ENCODE measurements around the gene ACKR2. TPM values are rescaled to one million over a fixed set of nuclear protein-coding genes. Genes with fewer than 3 reads are reported as not detected.
"Not testable (repeated sequence)": the region's sequence is repeated elsewhere in the genome, so short reads cannot be mapped to it uniquely, and the experiment has no call there.

ACKR2 gene
- total RNA-seq, 1 experiment from 2014 or later = 0.28 TPM

GRCh38 chr3:42810706-42811105 lies 1.5 kb downstream of the ACKR2 start:
- H3K36me3 Mint-ChIP-seq; POLR2A ChIA-PET; H3K4me3 Mint-ChIP-seq; H3K9me3 Mint-ChIP-seq; H3K4me1 Mint-ChIP-seq; H3K27ac Mint-ChIP-seq; CTCF ChIA-PET; ATAC-seq; DNase-seq (ENCODE audit: low spot score): not testable (repeated sequence)
- H3K27me3 Mint-ChIP-seq (ENCODE audit: low read depth) = peaks cover 10% of the 10 kb centered on the region

- POLR2A ChIA-PET; H3K4me1 Mint-ChIP-seq; ATAC-seq; H3K4me3 Mint-ChIP-seq; H3K27me3 Mint-ChIP-seq (ENCODE audit: low read depth); CTCF ChIA-PET; H3K36me3 Mint-ChIP-seq; H3K9me3 Mint-ChIP-seq: not testable (repeated sequence)
- peak overlapping the region; percentile 47; the same call in 1 of the 2 replicates for H3K27ac Mint-ChIP-seq
- DNase-seq (ENCODE audit: low spot score) = peak; percentile 15
These were observed 2.1 kb downstream of the ACKR2 start for GRCh38 chr3:42811118-42811883.

GRCh38 chr3:42814246-42814645 lies 5.0 kb downstream of the ACKR2 start:
- H3K9me3 Mint-ChIP-seq = no peaks in the 10 kb centered on the region
- no peak for DNase-seq (ENCODE audit: low spot score)
- no peak overlapping the region for H3K4me3 Mint-ChIP-seq
- ChIA-PET POLR2A (no interaction called here), CTCF (no interaction called here)
- H3K36me3 Mint-ChIP-seq = no peaks in the 10 kb centered on the region
- H3K27ac Mint-ChIP-seq = no peak overlapping the region
- peaks cover 2% of the 10 kb centered on the region; the same call in 1 of the 2 replicates for H3K4me1 Mint-ChIP-seq
- H3K27me3 Mint-ChIP-seq (ENCODE audit: low read depth) = no peaks in the 10 kb centered on the region; the same call in 1 of the 2 replicates
- ATAC-seq = no peak
- TF ChIP-seq, protein P1, sequence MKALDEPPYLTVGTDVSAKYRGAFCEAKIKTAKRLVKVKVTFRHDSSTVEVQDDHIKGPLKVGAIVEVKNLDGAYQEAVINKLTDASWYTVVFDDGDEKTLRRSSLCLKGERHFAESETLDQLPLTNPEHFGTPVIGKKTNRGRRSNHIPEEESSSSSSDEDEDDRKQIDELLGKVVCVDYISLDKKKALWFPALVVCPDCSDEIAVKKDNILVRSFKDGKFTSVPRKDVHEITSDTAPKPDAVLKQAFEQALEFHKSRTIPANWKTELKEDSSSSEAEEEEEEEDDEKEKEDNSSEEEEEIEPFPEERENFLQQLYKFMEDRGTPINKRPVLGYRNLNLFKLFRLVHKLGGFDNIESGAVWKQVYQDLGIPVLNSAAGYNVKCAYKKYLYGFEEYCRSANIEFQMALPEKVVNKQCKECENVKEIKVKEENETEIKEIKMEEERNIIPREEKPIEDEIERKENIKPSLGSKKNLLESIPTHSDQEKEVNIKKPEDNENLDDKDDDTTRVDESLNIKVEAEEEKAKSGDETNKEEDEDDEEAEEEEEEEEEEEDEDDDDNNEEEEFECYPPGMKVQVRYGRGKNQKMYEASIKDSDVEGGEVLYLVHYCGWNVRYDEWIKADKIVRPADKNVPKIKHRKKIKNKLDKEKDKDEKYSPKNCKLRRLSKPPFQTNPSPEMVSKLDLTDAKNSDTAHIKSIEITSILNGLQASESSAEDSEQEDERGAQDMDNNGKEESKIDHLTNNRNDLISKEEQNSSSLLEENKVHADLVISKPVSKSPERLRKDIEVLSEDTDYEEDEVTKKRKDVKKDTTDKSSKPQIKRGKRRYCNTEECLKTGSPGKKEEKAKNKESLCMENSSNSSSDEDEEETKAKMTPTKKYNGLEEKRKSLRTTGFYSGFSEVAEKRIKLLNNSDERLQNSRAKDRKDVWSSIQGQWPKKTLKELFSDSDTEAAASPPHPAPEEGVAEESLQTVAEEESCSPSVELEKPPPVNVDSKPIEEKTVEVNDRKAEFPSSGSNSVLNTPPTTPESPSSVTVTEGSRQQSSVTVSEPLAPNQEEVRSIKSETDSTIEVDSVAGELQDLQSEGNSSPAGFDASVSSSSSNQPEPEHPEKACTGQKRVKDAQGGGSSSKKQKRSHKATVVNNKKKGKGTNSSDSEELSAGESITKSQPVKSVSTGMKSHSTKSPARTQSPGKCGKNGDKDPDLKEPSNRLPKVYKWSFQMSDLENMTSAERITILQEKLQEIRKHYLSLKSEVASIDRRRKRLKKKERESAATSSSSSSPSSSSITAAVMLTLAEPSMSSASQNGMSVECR (CRISPR knock-in tag; IDR thresholded peaks at IDR 0.05; ENCODE audit: borderline replicate concordance) = no peak
- TF ChIP-seq, protein P2, sequence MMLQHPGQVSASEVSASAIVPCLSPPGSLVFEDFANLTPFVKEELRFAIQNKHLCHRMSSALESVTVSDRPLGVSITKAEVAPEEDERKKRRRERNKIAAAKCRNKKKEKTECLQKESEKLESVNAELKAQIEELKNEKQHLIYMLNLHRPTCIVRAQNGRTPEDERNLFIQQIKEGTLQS (CRISPR knock-in tag; conservative IDR thresholded peaks at IDR 0.05) = no peak
- TF ChIP-seq, protein P3, sequence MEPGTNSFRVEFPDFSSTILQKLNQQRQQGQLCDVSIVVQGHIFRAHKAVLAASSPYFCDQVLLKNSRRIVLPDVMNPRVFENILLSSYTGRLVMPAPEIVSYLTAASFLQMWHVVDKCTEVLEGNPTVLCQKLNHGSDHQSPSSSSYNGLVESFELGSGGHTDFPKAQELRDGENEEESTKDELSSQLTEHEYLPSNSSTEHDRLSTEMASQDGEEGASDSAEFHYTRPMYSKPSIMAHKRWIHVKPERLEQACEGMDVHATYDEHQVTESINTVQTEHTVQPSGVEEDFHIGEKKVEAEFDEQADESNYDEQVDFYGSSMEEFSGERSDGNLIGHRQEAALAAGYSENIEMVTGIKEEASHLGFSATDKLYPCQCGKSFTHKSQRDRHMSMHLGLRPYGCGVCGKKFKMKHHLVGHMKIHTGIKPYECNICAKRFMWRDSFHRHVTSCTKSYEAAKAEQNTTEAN (CRISPR knock-in tag; IDR thresholded peaks at IDR 0.05) = no peak
- TF ChIP-seq ZNF263 (CRISPR knock-in tag; IDR thresholded peaks at IDR 0.05; ENCODE audit: low read depth) = no peak
- TF ChIP-seq HMGA2 (CRISPR knock-in tag; IDR thresholded peaks at IDR 0.05) = no peak
- TF ChIP-seq ZNF532 (CRISPR knock-in tag; IDR thresholded peaks at IDR 0.05; ENCODE audit: borderline replicate concordance) = no peak
- no peak for TF ChIP-seq ATF1 (CRISPR knock-in tag; IDR thresholded peaks at IDR 0.05)
- no peak for TF ChIP-seq CTCF (IDR thresholded peaks at IDR 0.05)
- TF ChIP-seq NR1H2 (CRISPR knock-in tag; IDR thresholded peaks at IDR 0.05) = no peak
- no peak for TF ChIP-seq MAX (CRISPR knock-in tag; IDR thresholded peaks at IDR 0.05)
- no peak for TF ChIP-seq PRRX2 (CRISPR knock-in tag; IDR thresholded peaks at IDR 0.05)
- no peak for TF ChIP-seq ZNF121 (CRISPR knock-in tag; IDR thresholded peaks at IDR 0.05)
- TF ChIP-seq, protein P4, sequence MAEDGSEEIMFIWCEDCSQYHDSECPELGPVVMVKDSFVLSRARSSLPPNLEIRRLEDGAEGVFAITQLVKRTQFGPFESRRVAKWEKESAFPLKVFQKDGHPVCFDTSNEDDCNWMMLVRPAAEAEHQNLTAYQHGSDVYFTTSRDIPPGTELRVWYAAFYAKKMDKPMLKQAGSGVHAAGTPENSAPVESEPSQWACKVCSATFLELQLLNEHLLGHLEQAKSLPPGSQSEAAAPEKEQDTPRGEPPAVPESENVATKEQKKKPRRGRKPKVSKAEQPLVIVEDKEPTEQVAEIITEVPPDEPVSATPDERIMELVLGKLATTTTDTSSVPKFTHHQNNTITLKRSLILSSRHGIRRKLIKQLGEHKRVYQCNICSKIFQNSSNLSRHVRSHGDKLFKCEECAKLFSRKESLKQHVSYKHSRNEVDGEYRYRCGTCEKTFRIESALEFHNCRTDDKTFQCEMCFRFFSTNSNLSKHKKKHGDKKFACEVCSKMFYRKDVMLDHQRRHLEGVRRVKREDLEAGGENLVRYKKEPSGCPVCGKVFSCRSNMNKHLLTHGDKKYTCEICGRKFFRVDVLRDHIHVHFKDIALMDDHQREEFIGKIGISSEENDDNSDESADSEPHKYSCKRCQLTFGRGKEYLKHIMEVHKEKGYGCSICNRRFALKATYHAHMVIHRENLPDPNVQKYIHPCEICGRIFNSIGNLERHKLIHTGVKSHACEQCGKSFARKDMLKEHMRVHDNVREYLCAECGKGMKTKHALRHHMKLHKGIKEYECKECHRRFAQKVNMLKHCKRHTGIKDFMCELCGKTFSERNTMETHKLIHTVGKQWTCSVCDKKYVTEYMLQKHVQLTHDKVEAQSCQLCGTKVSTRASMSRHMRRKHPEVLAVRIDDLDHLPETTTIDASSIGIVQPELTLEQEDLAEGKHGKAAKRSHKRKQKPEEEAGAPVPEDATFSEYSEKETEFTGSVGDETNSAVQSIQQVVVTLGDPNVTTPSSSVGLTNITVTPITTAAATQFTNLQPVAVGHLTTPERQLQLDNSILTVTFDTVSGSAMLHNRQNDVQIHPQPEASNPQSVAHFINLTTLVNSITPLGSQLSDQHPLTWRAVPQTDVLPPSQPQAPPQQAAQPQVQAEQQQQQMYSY (CRISPR knock-in tag; IDR thresholded peaks at IDR 0.05) = no peak
- TF ChIP-seq CBFB (CRISPR knock-in tag; IDR thresholded peaks at IDR 0.05; ENCODE audit: low read depth) = no peak
